Mucosa of descending colon (tissue), 3 donors: ENCODE results near the gene TTC7B. TPM values are rescaled to one million over a fixed set of nuclear protein-coding genes. Genes with fewer than 3 reads are reported as not detected.
A peak's percentile ranks its signal among the peaks of the same experiment; 100 is the strongest.

Experiments used
- ATAC-seq: fragments of 200-7000 bp; cut with Tn5 transposase; one replicate; pipeline ENCODE4 v1.9.1; 2020; ENCODE audit warnings: mild to moderate bottlenecking, moderate library complexity
- DNase-seq, 3 donors: peaks; one replicate each; pipeline ENCODE4 v3.0.0-alpha.2; 2020
- H3K36me3 ChIP-seq: fragments of 200-600 bp; one replicate; pipeline ENCODE4 v1.8.0; 2021; ENCODE audit warnings: low read depth, mild to moderate bottlenecking
- H3K4me1 ChIP-seq: fragments of 200-600 bp; one replicate; pipeline ENCODE4 v1.8.0; 2021; ENCODE audit warnings: low read depth, mild to moderate bottlenecking
- H3K4me3 ChIP-seq: fragments of 200-600 bp; one replicate; pipeline ENCODE4 v1.8.0; 2021; ENCODE audit warnings: mild to moderate bottlenecking
- H3K9me3 ChIP-seq: fragments of 200-600 bp; one replicate; pipeline ENCODE4 v1.8.0; 2021; ENCODE audit warnings: mild to moderate bottlenecking
- intact Hi-C, 2 donors: fragments of 100-400 bp; cut with DNase I in 1 of 2; cut with micrococcal nuclease in 1 of 2; formaldehyde crosslinking; loops; one replicate each; pipeline versions ENCODE4 v1.11.0 to v1.11.1; 2022; cut with DNase I, micrococcal nuclease
- total RNA-seq, 3 donors: library from RNA; stranded (reverse); fragmentation: NEBNext Ultra II Directional in 2 of 3; extraction: Animal tissue kit (Norgen Biotek cat#: 25700) in 2 of 3; gene quantifications; one replicate each; pipeline versions ENCODE4 v1.2.1 to v1.2.4, GENCODE V29; 2021 to 2023
- TF ChIP-seq, protein P1 (sequence below): fragments of 200-600 bp; IDR thresholded peaks from one replicate; pipeline ENCODE4 v1.8.0; 2022; ENCODE audit warnings: antibody characterized with exemption, mild to moderate bottlenecking
- donor health status: DM: no; HTN: no; CAD: no; lungs with moderate emphysema.
- donor health status: DM: no; HTN: no; CAD: no.
- donor health status: DM: no; HTN: yes; CAD: no.

The TTC7B gene
- total RNA-seq, 3 donors from 2014 or later: 6.0 to 72.8 (median 10.0) TPM

- no peak for DNase-seq
- no peak for ATAC-seq
- H3K9me3 ChIP-seq: peaks cover 20% of the 10 kb centered on the region
- H3K4me1 ChIP-seq: no peaks in the 10 kb centered on the region
- TF ChIP-seq, protein P1, sequence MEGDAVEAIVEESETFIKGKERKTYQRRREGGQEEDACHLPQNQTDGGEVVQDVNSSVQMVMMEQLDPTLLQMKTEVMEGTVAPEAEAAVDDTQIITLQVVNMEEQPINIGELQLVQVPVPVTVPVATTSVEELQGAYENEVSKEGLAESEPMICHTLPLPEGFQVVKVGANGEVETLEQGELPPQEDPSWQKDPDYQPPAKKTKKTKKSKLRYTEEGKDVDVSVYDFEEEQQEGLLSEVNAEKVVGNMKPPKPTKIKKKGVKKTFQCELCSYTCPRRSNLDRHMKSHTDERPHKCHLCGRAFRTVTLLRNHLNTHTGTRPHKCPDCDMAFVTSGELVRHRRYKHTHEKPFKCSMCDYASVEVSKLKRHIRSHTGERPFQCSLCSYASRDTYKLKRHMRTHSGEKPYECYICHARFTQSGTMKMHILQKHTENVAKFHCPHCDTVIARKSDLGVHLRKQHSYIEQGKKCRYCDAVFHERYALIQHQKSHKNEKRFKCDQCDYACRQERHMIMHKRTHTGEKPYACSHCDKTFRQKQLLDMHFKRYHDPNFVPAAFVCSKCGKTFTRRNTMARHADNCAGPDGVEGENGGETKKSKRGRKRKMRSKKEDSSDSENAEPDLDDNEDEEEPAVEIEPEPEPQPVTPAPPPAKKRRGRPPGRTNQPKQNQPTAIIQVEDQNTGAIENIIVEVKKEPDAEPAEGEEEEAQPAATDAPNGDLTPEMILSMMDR: no peak
- no peaks in the 10 kb centered on the region for H3K36me3 ChIP-seq
- H3K4me3 ChIP-seq: no peak overlapping the region
- intact Hi-C loops: no loop called here
Observed at GRCh38 chr14:90767899-90768298, 48.3 kb downstream of the TTC7B start.

- Histone ChIP-seq H3K9me3 (peaks cover 7% of the 10 kb centered on the region), H3K4me3 (no peak overlapping the region), H3K4me1 (peaks cover 6% of the 10 kb centered on the region), H3K36me3 (no peaks in the 10 kb centered on the region)
- DNase-seq (peak in 1 of 3 donors; percentile 32), ATAC-seq (peak; percentile 32)
- intact Hi-C loops: no loop called here
- TF ChIP-seq, protein P1: peak; percentile 55
Observed at GRCh38 chr14:90760591-90761316, 55.5 kb downstream of the TTC7B start.

DNA sequence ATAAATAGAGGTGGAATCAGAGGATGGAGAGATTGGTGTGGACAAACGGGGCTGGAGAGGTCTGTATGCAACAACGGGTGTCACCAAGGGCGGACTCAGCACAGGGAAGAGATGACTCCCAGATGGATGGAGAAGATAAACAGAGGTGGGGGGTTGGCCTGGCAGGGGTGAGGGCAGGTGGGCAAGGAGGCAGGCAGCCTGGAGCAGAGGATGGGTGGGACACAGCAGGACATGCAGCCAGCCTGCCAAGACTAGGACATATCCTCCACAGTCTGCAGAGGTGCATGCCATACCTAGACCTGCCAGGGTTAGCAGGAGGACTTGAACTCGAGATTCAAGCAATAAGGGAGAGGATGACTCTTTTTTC lies 56.2 kb downstream of the TTC7B start:
- TF ChIP-seq, protein P1: no peak
- Histone ChIP-seq H3K4me1 (peaks cover 6% of the 10 kb centered on the region), H3K36me3 (no peaks in the 10 kb centered on the region), H3K4me3 (no peak overlapping the region), H3K9me3 (peaks cover 7% of the 10 kb centered on the region)
- DNase-seq (no peak), ATAC-seq (no peak)
- intact Hi-C loops: no loop called here

DNA sequence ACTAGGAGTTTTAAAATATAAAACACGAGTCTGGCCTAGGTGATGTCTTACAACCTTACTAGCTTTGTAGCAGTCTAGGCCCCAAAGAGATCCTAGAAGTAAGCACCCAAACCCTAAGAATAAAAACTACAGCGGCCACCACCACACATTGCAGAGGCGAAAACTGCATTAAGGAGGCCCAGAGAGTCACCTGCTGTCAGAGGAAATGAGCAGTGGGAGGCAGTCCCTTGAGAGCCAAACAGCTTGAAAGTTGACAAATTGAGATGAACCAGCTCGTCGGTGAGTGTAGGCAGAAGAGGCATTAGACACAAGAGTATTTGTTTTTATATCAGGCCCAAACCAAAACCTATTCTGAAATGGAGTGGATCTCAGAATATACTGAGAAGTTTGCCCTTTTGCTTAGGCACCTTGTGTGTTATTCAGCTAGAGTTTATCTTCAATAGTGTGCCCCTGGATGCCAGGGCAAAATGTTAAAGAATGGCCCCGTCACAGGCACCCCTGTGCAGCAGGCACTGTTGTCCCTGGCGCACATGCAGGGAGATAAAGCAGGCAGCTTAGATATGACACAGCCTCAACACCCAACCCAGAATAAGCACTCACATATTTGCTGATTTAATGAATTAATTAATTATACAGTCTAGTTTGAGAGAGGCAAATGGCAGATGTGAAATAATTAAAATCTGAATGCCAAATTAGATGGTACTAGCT lies 56.7 kb downstream of the TTC7B start:
- no peak for DNase-seq
- TF ChIP-seq, protein P1: no peak
- intact Hi-C loops: loop anchor here in 1 of 2 donors (5.0 kb wide), 1 partner anchor 377 kb away; no protein-coding TSS in a partner anchor

GRCh38 chr14:90758959-90759358 lies 57.3 kb downstream of the TTC7B start:
- Histone ChIP-seq H3K36me3 (no peaks in the 10 kb centered on the region), H3K9me3 (peaks cover 7% of the 10 kb centered on the region), H3K4me1 (peaks cover 6% of the 10 kb centered on the region), H3K4me3 (peak overlapping the region; percentile 4)
- TF ChIP-seq, protein P1: no peak
- intact Hi-C loops: loop anchor here in 1 of 2 donors (5.0 kb wide), 1 partner anchor 377 kb away; no protein-coding TSS in a partner anchor
- ATAC-seq: peak; percentile 31
- DNase-seq: peak; percentile 45 to 78 (median 53)

More for the DNA sequence above, 56.7 kb downstream of the TTC7B start:
- Histone ChIP-seq H3K4me1 (peaks cover 6% of the 10 kb centered on the region), H3K4me3 (no peak overlapping the region), H3K9me3 (peaks cover 7% of the 10 kb centered on the region), H3K36me3 (no peaks in the 10 kb centered on the region)
- no peak for ATAC-seq
